GM19351 (cell line): ENCODE results near the gene GIMAP8.
"Not testable (repeated sequence)": the region's sequence is repeated elsewhere in the genome, so short reads cannot be mapped to it uniquely, and the experiment has no call there.

Experiments used
- ATAC-seq: cut with Tn5 transposase; IDR thresholded peaks from one replicate; pipeline ENCODE4 v1.9.1; 2021; ENCODE audit warnings: mild to moderate bottlenecking, moderate library complexity; ENCODE audit not compliant: unreplicated experiment

The GIMAP8 gene

DNA sequence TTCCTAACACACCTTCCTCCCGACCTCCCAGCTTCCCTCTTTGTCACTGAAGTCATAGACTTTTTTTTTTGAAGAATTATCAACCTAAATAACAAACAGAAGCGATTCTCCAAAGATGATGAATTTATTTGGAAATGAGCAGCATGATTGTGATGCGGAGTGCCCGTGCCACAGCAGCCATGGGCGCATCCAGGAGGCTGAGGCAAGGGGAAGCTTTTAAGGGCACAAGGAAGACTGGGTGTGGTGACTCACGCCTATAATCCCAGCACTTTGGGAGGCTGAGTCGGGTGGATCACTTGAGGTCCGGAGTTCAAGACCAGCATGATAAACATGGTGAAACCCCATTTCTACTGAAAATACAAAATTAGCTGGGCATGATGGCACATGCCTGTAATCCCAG is 16.2 kb upstream of the GIMAP8 start:
- no peak for ATAC-seq

- no peak for ATAC-seq
Observed at GRCh38 chr7:150435047-150435389, 15.4 kb upstream of the GIMAP8 start.

DNA sequence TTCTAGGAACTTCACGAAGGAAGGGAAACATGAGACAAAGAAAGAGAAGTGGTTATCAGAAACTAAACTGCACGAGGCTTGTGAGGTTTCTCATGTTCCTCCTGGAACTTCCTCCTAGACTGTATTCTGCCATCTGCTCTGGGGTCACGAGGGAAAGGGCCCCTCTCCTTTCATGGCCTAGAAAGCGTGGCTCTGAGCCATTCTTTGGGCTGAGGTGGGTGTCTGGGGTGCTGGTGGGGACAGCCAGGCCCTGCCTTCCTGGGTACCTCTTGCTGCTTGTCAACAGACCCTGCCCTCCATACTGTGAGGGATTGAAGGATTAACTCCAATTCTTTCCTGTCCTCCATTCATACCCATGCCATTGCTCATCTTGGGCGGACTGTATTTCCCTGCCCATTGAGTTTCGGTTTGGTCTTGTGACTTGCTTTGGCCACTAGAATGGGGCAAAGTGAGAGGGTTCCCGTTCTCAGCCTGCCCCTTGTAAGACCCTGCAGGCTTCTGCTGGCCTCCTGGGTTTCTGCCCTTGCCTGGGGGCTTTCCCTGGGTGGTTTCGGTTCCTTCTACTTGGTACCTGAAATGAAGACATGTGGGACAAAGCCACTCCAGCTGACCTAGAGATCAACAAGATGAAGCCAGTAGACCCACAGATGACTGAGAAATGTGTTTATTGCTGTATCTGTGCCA is 14.9 kb upstream of the GIMAP8 start:
- ATAC-seq, result peak; percentile 91

- no peak for ATAC-seq
Observed at GRCh38 chr7:150439967-150440366, 10.5 kb upstream of the GIMAP8 start.

GRCh38 chr7:150441524-150441923 is 8.9 kb upstream of the GIMAP8 start:
- ATAC-seq, result no peak

DNA sequence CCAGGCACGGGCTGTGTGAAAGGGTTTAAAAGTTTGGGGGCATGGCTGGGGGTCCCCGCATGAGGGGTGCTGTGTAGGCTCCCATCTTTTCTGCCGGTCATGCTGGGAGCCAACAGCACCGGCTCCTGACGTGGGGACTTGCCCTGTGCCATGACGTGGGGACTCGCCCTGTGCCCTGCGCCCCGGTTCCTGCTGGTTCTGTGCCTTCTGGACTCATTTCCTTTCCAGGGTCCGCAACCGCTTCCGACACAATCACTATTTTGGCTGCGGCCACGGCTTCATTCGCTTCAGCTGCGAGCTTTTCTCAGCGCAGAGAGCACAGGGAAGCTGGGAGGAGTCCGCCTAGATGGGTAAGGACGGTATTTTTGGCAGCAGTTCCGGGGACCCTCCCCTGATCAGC is 7.6 kb upstream of the GIMAP8 start:
- no peak for ATAC-seq

DNA sequence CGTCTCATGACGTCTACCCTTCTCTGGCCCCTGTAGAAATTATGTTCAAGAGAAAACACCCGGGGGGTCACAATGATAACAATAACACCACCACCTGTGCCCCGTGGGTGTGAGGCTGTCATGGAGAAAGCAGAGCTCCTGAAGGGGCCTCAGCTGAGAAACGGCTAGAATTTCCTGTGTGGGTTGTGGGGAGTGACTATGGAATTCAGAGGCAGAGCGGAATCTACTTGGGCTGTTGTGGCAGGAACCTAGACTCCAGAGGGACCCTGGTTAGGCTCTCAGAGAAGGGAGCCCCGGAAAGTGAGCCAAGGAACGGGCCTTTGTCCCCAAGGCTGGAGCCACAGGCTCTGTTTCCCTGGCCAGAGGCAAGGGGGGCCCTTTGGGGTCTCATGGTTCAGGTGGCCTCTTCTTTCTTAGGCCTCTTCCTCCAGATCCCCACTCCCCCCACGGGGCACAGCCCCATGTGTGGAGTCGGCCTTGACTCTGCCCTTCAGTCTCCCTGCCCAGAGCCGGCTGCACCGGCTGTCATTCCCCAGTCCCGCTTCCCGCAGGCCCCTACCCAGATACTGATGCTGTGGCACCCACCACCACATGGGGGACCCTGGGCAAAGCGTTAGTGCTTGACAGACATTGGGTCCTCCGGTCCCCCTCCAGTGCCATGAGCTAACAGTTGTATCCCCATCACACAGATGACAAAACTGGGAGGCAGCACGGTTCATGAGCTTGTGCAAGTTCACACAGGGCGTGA is 6.5 kb upstream of the GIMAP8 start:
- ATAC-seq, result no peak

GRCh38 chr7:150444674-150445365 is 5.6 kb upstream of the GIMAP8 start:
- no peak for ATAC-seq

GRCh38 chr7:150446288-150446938 is 4.0 kb upstream of the GIMAP8 start:
- ATAC-seq, result no peak

- no peak for ATAC-seq
Observed at GRCh38 chr7:150447966-150448788, 2.3 kb upstream of the GIMAP8 start.

DNA sequence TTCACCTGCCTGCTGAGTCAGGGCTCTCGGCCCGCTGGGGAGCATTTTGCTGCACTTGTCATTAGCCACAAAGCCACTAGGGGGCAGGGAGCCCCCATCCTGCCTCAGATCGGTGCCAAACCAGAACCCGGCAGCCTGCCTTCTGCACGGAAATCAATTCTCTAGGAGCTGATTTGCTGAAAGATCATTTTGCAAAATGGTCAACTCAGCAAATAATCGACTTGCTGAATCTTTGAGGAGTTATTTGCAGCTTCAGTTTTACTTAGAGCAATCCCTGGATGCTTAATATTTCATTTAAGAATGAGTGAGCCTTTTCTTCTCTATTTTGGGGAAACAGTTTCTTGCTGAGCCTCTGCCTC is 1.7 kb upstream of the GIMAP8 start:
- peak; percentile 48 for ATAC-seq

- no peak for ATAC-seq
Observed at GRCh38 chr7:150449206-150449952, 1.1 kb upstream of the GIMAP8 start.

DNA sequence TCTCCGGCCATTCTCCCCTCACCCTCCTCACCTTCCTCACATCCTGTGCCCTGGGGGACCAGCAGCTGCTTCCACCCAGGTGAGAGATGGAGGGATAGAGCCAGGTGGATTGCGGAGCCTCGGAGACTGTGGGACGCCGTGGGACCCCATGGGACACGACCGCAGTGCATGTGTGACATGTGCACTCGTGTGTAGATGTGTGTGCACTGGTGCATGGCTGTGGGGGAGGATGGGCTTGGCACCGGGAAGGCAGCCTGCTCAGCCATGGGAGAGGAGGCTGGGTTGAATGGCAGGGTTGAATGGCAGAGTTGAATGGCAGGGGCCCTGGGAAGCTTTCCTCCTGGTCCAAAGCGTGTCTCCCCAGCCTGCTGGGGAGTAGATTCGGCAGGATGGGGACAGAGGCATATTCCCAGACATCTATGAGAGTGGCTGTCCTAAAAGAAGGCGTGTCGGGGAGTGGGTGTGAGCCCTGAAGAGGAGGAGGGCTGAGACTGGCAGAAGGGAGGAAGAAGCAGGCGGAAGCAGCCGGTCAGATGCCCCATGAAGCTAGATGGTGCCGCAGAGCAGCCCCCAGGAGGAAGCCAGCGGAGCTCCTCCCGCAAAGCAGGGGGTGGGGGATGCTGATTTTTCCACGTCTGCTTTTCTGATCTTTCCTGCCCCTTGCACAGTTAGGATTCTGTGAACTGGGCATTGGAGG is 815 bp downstream of the GIMAP8 start:
- peak; percentile 36 for ATAC-seq

DNA sequence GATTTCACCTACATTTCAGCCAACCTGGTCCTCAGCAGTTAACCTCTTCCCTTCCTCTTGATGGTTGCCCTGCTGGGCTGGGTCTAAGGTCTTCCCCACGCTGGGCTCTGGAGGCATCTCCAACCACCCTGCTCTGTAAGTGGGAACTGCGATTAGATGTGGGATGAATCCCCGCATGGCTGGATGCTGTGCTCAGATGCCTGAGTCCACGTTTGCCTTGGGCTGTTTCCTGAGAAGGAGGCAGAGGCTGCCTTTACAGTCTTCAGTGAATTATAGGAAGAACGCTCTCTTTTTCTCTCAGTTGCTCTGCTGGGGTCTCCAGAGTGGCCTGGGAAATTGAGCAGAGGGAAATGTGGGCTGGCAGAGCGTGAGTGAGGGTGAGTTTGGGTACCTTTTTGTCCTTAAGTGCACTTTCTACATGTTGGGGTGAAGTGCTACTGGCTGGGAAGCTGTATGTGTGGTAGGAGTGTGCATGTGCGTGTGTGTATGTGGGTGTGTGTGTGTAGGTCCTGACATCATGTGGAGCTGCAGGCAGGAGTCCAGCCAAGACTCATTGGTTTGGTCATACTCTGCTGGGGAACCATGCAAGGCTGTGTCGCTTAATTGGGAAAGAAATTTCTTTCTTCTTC is 1.5 kb downstream of the GIMAP8 start:
- ATAC-seq, result peak; percentile 29

DNA sequence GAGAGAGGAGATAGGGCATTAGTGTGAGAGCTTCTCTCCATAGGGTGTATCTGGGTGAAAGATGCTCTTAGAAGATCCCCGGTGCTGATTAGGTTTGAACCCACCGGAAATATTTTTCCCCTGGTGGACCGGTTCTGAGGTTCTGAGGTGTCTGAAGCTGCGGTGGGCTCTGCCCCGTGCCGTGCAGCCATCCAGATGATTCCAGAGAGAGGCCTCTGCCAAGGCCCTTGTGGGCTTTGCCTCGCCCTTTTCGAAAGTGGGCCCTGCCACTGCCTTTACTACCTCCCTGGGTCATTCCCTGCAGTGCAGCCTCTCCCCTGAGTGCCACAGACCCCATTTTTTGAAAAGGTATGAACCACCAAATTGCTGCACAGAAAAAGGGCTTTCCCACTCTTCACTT is 2.8 kb downstream of the GIMAP8 start:
- ATAC-seq, result no peak

- ATAC-seq, result no peak
Observed at GRCh38 chr7:150453892-150454291, 3.5 kb downstream of the GIMAP8 start.

DNA sequence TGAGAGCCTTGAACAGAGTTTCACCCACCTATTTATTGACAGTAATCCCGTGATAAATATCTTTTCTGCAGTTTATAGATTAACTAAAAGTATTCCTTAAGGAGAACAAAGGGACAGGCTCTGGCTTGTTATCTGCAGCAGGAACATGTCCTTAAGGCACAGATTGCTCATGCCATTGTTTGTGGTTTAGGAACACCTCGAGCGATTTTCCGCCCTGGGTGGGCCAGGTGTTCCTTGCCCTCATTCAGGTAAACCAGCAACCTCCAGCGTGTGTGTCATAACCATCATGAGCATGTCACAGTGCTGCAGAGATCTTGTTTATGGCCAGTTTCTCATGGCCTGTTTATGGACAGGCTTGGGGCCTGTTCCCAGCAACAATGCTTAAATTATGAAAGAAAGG is 6.6 kb downstream of the GIMAP8 start:
- not testable (repeated sequence) for ATAC-seq

- no peak for ATAC-seq
Observed at GRCh38 chr7:150458235-150458634, 7.8 kb downstream of the GIMAP8 start.

- no peak for ATAC-seq
Observed at GRCh38 chr7:150458756-150459155, 8.3 kb downstream of the GIMAP8 start.
